Bronchial epithelial cell (primary cell): Measurements from ENCODE around the gene MAN1A2. TPM values are rescaled to one million over a fixed set of nuclear protein-coding genes. Genes with fewer than 3 reads are reported as not detected.
"Not testable (repeated sequence)": the region's sequence is repeated elsewhere in the genome, so short reads cannot be mapped to it uniquely, and the experiment has no call there.

Source experiments
- DNase-seq: peaks from one replicate; pipeline ENCODE4 v3.0.0-alpha.2; 2010; ENCODE audit warnings: low read depth
- FAIRE-seq: peaks from 2 replicates; lab custom pipeline; 2011; peaks lifted over from hg19 to GRCh38; lab: Jason Lieb, UNC
- H3K27me3 ChIP-seq: 2 replicates; pipeline ENCODE4 v1.5.1; 2011; ENCODE audit warnings: low read length; ENCODE audit not compliant: control insufficient read depth, insufficient read depth
- H3K36me3 ChIP-seq: 2 replicates; pipeline ENCODE4 v1.5.1; 2011; ENCODE audit warnings: low read length; ENCODE audit not compliant: control insufficient read depth, insufficient read depth
- H3K4me3 ChIP-seq: 2 replicates; pipeline ENCODE4 v1.5.1; 2011; ENCODE audit warnings: mild to moderate bottlenecking, low read depth, low read length, control low read depth
- CTCF ChIP-seq: IDR thresholded peaks from 2 replicates; pipeline ENCODE4 v1.5.1; 2011; ENCODE audit warnings: mild to moderate bottlenecking, moderate library complexity, low read length, control low read depth, inconsistent platforms; ENCODE audit not compliant: insufficient read depth, severe bottlenecking
- total RNA-seq: library from RNA; depleted of rRNA; stranded (reverse); fragments of >200 nt; gene quantifications from 2 replicates; pipeline ENCODE4 v1.2.1, GENCODE V29; 2014

The MAN1A2 gene
- total RNA-seq, 1 donor from 2014 or later, result 49.8 TPM

GRCh38 chr1:117544509-117545109 is 177.4 kb downstream of the MAN1A2 start:
- FAIRE-seq (no peak), DNase-seq (no peak)
- TF ChIP-seq CTCF, result no peak
- no peaks in the 10 kb centered on the region for H3K27me3 ChIP-seq
- no peaks in the 10 kb centered on the region for H3K36me3 ChIP-seq
- H3K4me3 ChIP-seq, result no peak overlapping the region

- FAIRE-seq (no peak), DNase-seq (no peak)
- no peaks in the 10 kb centered on the region for H3K36me3 ChIP-seq
- no peak overlapping the region for H3K4me3 ChIP-seq
- TF ChIP-seq CTCF, result no peak
- H3K27me3 ChIP-seq, result no peaks in the 10 kb centered on the region
Measured at GRCh38 chr1:117546467-117546866, 179.2 kb downstream of the MAN1A2 start.

GRCh38 chr1:117553471-117553870 is 186.2 kb downstream of the MAN1A2 start:
- DNase-seq, result no peak
- Histone ChIP-seq H3K4me3 (no peak overlapping the region), H3K36me3 (no peaks in the 10 kb centered on the region), H3K27me3 (no peaks in the 10 kb centered on the region)
- no peak for TF ChIP-seq CTCF
- FAIRE-seq, result no peak

GRCh38 chr1:117555806-117556205 is 188.6 kb downstream of the MAN1A2 start:
- TF ChIP-seq CTCF, result no peak
- H3K27me3 ChIP-seq, result no peaks in the 10 kb centered on the region

GRCh38 chr1:117556341-117556740 is 189.1 kb downstream of the MAN1A2 start:
- H3K27me3 ChIP-seq, result no peaks in the 10 kb centered on the region
- DNase-seq (no peak), FAIRE-seq (no peak)
- no peak for TF ChIP-seq CTCF
- H3K4me3 ChIP-seq, result no peak overlapping the region
- H3K36me3 ChIP-seq, result no peaks in the 10 kb centered on the region

More at GRCh38 chr1:117555806-117556205, 188.6 kb downstream of the MAN1A2 start:
- H3K4me3 ChIP-seq, result no peak overlapping the region
- FAIRE-seq (no peak), DNase-seq (no peak)
- H3K36me3 ChIP-seq, result no peaks in the 10 kb centered on the region

GRCh38 chr1:117556976-117557375 is 189.7 kb downstream of the MAN1A2 start:
- Histone ChIP-seq H3K27me3 (no peaks in the 10 kb centered on the region), H3K36me3 (no peaks in the 10 kb centered on the region), H3K4me3 (no peak overlapping the region)
- TF ChIP-seq CTCF, result no peak
- no peak for DNase-seq
- no peak for FAIRE-seq

- not testable (repeated sequence) for H3K36me3 ChIP-seq, DNase-seq, FAIRE-seq, H3K27me3 ChIP-seq, H3K4me3 ChIP-seq
Measured at GRCh38 chr1:117558451-117558850, 191.2 kb downstream of the MAN1A2 start.
